Activated T-helper 17 cell treated with anti-CD3 and anti-CD28 coated beads, Interleukin-2, amount 50 U/mL, for 72 hours (primary cell): Measurements from ENCODE around the gene GRIK1. TPM values are rescaled to one million over a fixed set of nuclear protein-coding genes. Genes with fewer than 3 reads are reported as not detected.

ENCODE experiments used
- ATAC-seq: fragments of 150-1000 bp; cut with Tn5 transposase; replicated peaks from 2 replicates; pipeline ENCODE4 v1.10.0; 2021; ENCODE audit warnings: mild to moderate bottlenecking, moderate library complexity
- H3K27ac Mint-ChIP-seq: one replicate; pipeline ENCODE4 v1.8.0; 2022; ENCODE audit warnings: mixed read lengths
- H3K27me3 Mint-ChIP-seq: one replicate; pipeline ENCODE4 v1.8.0; 2022; ENCODE audit warnings: mixed read lengths
- H3K36me3 Mint-ChIP-seq: one replicate; pipeline ENCODE4 v1.8.0; 2022; ENCODE audit warnings: low read depth, mild to moderate bottlenecking, mixed read lengths
- H3K4me1 Mint-ChIP-seq: one replicate; pipeline ENCODE4 v1.8.0; 2022; ENCODE audit warnings: mixed read lengths
- H3K4me3 Mint-ChIP-seq: one replicate; pipeline ENCODE4 v1.8.0; 2022; ENCODE audit warnings: mild to moderate bottlenecking, mixed read lengths
- H3K9me3 Mint-ChIP-seq: one replicate; pipeline ENCODE4 v1.8.0; 2022; ENCODE audit warnings: mixed read lengths
- total RNA-seq, 2 donors: library from RNA; stranded (reverse); gene quantifications; one replicate each; pipeline ENCODE4 v1.2.3, GENCODE V29; 2022

The GRIK1 gene
- total RNA-seq, 2 donors from 2014 or later = not detected

DNA sequence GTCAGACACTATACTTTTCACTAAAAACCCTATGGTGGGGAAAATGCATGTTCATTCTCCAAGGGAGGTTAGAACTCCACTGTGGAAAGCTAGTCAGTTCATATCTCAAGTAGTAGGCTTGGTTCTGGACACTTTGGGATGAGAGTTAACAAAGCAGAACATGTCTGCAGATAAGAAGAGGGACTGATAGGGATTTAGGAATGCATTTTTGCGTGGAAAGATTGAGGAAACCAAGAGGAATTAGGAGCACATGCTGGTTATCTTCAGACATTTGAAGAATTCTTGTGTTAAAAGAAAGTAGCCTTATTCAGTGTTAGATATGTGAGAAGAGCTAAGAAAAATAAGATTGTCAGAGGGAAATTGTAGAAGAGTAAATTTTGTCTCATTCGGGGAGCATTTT lies 1.2 kb upstream of the GRIK1 start:
- Mint-ChIP-seq H3K27me3 (peaks cover 36% of the 10 kb centered on the region), H3K4me3 (no peak overlapping the region), H3K4me1 (peaks cover 4% of the 10 kb centered on the region), H3K9me3 (peaks cover 12% of the 10 kb centered on the region), H3K36me3 (no peaks in the 10 kb centered on the region), H3K27ac (no peak overlapping the region)
- ATAC-seq = no peak

DNA sequence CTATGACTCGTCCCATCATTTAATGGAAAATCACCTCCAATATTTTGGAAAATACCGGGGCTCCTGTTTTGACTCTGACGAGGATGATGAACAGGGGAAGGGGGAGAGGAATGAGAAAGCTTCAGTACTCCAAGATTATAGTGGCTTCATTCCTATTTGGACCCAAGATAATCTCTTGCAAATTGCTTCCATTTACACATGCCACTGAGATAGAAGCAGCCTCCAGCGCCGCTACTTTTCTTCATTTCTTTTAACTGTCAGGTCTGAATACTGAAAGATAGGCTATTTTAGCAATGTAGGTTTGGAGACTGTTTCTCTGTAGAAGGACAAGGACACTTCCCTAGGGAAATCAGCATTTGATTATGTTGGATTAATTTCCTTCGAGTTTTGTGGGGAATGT lies 565 bp upstream of the GRIK1 start:
- H3K4me1 Mint-ChIP-seq = peaks cover 4% of the 10 kb centered on the region
- no peaks in the 10 kb centered on the region for H3K36me3 Mint-ChIP-seq
- peaks cover 36% of the 10 kb centered on the region for H3K27me3 Mint-ChIP-seq
- H3K9me3 Mint-ChIP-seq = peaks cover 12% of the 10 kb centered on the region
- no peak for ATAC-seq
- peak overlapping the region; percentile 13 for H3K4me3 Mint-ChIP-seq
- no peak overlapping the region for H3K27ac Mint-ChIP-seq

DNA sequence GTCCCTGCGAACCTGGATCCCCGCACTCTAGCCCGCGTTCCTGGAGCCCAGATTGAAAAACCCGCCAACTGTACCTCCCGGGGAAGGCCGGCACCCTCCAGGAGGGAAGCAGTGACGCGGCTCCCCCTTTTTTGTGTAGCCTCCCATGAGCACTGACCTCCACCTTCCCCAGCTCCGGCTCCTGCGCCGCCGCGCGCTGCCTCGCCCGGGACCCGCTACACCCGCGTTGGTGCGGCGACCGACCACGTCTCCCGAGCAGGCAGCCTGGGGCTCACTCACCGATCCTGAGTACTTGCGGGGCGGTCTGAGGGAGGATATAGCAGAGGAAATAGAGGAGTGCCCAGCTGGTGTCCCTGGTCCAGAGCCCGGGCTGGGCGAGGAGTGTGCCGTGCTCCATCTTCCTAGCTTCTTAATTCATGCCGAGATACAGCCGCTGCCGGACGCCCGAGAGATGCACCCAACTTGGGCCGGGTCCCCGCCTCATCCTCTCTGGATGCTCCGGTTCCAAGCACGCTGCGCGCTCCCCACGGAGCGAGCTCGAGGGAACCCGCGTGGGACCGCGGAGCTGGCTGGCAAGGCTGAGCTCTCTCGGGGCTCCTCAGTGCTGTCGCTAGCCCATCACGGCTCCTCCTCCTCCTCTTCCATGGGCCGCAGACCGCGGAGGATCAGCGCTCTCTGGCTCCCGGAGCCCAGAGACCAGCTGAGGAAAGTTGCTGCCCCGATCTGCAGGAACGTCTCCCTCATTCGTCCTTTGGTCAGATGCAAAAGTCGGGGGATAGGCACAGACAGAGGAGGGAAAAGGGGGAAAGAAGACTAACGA lies 482 bp downstream of the GRIK1 start:
- no peak for ATAC-seq
- Mint-ChIP-seq H3K27ac (no peak overlapping the region), H3K9me3 (peaks cover 12% of the 10 kb centered on the region), H3K4me3 (peak overlapping the region; percentile 13), H3K27me3 (peaks cover 36% of the 10 kb centered on the region), H3K4me1 (peaks cover 4% of the 10 kb centered on the region), H3K36me3 (no peaks in the 10 kb centered on the region)

DNA sequence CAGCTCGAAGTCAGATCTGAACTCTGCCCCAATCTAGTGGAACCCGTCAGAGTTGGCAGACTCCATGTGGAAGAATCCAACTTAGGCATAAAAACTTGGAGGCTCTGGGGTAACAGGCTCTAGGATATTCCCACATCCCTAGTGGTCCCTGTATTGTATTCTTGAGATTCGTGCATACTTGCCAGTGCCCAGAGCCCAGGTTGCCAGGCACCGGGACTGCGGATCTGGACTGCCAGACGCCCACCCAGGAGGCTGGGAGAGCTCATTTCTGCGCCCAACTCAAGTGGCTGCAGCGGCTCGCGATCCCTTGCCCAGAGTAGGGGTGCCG lies 1.1 kb downstream of the GRIK1 start:
- H3K4me1 Mint-ChIP-seq = peaks cover 4% of the 10 kb centered on the region
- H3K27ac Mint-ChIP-seq = no peak overlapping the region
- H3K36me3 Mint-ChIP-seq = no peaks in the 10 kb centered on the region
- H3K4me3 Mint-ChIP-seq = no peak overlapping the region
- peaks cover 7% of the 10 kb centered on the region for H3K9me3 Mint-ChIP-seq
- H3K27me3 Mint-ChIP-seq = peaks cover 30% of the 10 kb centered on the region
- ATAC-seq = no peak

DNA sequence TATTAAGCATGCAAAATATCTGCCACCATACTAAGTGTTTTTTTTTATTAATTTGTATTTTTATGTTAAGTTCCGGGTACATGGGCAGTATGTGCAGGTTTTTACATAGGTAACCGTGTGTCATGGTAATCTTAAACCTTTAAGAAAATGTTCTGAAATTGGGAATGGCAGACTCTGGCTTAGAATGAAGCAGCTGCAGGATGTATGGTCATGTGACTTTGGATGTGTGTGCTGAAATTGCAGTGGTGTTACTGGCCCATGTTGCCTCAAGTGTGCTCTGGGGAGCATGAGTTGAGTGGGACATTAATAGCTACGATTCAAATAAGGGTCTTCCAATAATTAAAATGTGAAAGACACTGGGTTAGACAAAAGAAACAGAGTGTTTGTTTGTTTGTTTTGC lies 6.7 kb downstream of the GRIK1 start:
- peaks cover 3% of the 10 kb centered on the region for H3K27me3 Mint-ChIP-seq
- no peak overlapping the region for H3K4me3 Mint-ChIP-seq
- H3K4me1 Mint-ChIP-seq = no peaks in the 10 kb centered on the region
- ATAC-seq = no peak
- no peak overlapping the region for H3K27ac Mint-ChIP-seq
- H3K9me3 Mint-ChIP-seq = no peaks in the 10 kb centered on the region
- H3K36me3 Mint-ChIP-seq = no peaks in the 10 kb centered on the region

DNA sequence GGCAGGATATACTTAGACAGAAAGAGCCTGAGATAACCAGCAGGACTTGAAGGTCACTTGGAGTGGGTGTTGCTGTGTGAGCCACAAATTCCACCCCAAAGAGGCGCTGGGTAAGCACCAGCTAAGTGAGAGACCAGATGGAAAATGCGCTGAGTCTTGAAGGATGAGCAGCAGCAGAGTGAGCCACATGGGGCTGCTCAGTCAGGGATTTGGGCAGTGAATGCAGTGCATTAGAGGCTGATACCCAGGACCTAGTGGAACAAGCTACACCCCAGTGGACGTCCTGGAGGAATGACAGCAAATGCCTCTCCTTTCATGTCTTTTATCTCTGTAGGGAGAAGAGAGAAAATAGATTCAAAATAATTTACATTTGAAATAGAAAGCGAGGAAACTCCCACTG lies 11.3 kb downstream of the GRIK1 start:
- no peaks in the 10 kb centered on the region for H3K9me3 Mint-ChIP-seq
- H3K4me3 Mint-ChIP-seq = no peak overlapping the region
- ATAC-seq = no peak
- H3K27ac Mint-ChIP-seq = no peak overlapping the region
- no peaks in the 10 kb centered on the region for H3K36me3 Mint-ChIP-seq
- no peaks in the 10 kb centered on the region for H3K27me3 Mint-ChIP-seq
- no peaks in the 10 kb centered on the region for H3K4me1 Mint-ChIP-seq

DNA sequence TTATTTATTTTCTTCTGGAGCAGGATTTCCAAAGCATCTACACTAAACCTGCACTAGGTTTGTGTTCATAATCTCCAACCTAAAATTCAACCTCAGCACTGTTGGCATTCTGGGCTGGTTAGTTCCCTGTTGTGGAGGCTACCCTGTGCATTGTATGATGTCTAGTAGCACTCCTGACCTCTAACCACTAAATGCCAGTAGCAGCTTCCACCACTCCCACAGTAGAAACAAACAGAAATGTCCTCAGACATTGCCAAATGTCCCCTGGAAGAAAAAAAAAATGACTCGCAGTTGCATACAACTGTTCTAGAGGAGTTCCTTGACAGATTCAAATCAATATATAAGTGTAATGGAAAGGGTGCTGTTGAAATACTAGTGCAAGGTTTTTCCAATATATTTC lies 18.9 kb downstream of the GRIK1 start:
- no peaks in the 10 kb centered on the region for H3K27me3 Mint-ChIP-seq
- no peaks in the 10 kb centered on the region for H3K4me1 Mint-ChIP-seq
- no peak overlapping the region for H3K27ac Mint-ChIP-seq
- no peaks in the 10 kb centered on the region for H3K36me3 Mint-ChIP-seq
- ATAC-seq = no peak
- no peak overlapping the region for H3K4me3 Mint-ChIP-seq
- no peaks in the 10 kb centered on the region for H3K9me3 Mint-ChIP-seq

DNA sequence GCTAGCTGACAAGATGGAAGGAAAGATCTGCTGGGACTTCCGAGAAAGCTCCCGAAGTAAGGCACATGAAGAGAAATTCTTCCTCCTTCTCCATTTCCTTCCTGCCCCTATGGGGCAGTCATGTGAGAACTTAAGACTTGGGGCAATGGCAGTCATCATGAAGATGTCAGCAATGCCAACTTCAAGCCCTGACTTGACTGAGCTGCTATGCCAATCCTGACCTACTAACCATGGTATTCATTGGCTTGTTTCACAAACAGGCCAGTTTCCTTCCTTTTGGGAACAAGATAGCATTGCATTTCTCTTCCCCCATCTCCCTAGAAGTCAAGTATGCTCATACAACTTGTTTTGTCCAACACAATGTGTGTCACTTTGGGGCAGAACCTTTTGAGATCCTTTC lies 25.5 kb downstream of the GRIK1 start:
- H3K36me3 Mint-ChIP-seq = no peaks in the 10 kb centered on the region
- no peaks in the 10 kb centered on the region for H3K27me3 Mint-ChIP-seq
- H3K4me1 Mint-ChIP-seq = no peaks in the 10 kb centered on the region
- no peak overlapping the region for H3K27ac Mint-ChIP-seq
- H3K4me3 Mint-ChIP-seq = no peak overlapping the region
- no peaks in the 10 kb centered on the region for H3K9me3 Mint-ChIP-seq
- no peak for ATAC-seq

DNA sequence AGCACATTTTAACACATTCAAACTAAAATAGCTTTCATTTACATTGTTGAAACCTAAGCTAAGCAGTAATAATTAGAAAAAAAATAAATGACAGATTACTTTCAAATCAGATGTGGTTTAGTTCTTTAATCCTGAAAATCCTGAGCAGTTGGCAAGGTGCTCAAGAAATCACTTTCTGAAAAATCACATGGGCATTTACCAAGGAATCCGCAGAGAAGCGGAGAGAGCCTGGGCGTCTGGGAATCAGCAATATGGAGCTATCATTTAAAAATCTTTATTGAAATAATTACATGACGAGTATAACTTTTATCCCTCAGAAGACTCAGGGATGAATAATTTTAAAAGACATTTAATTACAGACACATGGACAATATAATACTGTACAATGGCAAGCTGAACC lies 30.2 kb downstream of the GRIK1 start:
- H3K27me3 Mint-ChIP-seq = peaks cover 4% of the 10 kb centered on the region
- no peak overlapping the region for H3K27ac Mint-ChIP-seq
- no peak for ATAC-seq
- no peak overlapping the region for H3K4me3 Mint-ChIP-seq
- H3K36me3 Mint-ChIP-seq = no peaks in the 10 kb centered on the region
- H3K4me1 Mint-ChIP-seq = no peaks in the 10 kb centered on the region
- no peaks in the 10 kb centered on the region for H3K9me3 Mint-ChIP-seq

DNA sequence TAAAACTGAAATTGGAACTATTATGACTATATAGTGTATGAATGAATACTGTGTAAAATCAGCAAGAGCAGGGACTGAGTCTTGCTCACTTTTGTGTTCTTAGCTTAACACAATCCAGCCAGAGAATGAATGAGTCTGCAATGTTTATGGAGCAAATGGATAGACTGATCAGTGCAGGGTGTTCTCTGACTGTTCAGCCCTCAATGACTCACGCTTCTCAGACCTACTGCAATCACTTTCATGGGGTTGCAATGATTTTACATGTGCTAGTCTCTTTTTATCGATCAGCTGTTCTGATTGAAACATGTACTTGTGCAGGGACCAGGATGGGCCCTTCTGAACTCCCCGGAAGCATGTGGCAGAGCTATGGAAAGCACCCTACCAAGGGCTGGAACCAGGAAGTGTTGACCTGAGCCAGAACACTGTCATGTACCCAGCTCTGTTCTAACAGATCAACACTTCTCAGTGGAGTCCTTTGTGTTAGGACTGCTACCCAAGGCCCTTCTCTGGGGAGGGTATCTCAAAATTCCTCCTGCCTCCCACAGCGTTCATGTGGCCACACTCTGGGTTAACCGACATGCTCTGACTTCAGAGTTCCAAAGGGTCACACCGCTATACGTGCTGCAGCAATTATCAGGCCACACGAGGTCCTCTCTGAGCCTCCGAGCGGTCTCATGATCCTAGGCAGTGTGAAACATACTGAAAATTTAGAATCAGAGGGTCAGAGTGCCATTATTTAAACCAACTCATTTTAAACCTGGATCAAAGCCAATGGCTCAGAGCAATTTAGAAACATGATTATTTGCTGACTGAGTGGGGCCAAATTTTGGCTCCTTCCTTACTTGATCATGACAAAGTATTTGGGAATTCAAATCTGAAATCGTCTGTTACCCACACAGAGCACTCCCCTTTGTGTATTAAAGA lies 35.2 kb downstream of the GRIK1 start:
- H3K27ac Mint-ChIP-seq = no peak overlapping the region

DNA sequence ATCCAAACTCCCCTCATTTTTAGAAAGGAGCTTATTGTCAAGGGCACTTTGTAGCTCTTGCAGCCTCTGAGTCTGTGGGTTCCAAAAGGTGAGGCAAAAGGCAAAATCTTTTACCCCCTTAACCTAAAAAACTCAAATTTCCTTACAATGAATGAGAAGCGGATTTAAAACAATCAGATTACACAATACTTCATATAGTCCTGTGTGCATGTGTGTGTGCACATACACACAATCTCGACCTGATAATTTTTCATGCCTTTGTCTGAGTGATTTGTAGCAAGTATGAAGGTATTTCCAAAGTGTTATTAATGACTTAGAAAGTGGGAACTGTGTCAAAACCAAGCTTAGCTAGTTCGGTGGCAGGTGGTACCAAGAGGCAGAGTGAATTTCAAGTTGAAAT lies 42.9 kb downstream of the GRIK1 start:
- no peaks in the 10 kb centered on the region for H3K27me3 Mint-ChIP-seq
- H3K9me3 Mint-ChIP-seq = no peaks in the 10 kb centered on the region
- no peak for ATAC-seq
- no peaks in the 10 kb centered on the region for H3K4me1 Mint-ChIP-seq
- H3K4me3 Mint-ChIP-seq = no peak overlapping the region
- no peak overlapping the region for H3K27ac Mint-ChIP-seq
- H3K36me3 Mint-ChIP-seq = no peaks in the 10 kb centered on the region

More for the DNA sequence above, 35.2 kb downstream of the GRIK1 start:
- peaks cover 4% of the 10 kb centered on the region for H3K9me3 Mint-ChIP-seq
- no peak overlapping the region for H3K4me3 Mint-ChIP-seq
- peaks cover 4% of the 10 kb centered on the region for H3K27me3 Mint-ChIP-seq
- H3K36me3 Mint-ChIP-seq = no peaks in the 10 kb centered on the region
- no peaks in the 10 kb centered on the region for H3K4me1 Mint-ChIP-seq
- ATAC-seq = no peak

DNA sequence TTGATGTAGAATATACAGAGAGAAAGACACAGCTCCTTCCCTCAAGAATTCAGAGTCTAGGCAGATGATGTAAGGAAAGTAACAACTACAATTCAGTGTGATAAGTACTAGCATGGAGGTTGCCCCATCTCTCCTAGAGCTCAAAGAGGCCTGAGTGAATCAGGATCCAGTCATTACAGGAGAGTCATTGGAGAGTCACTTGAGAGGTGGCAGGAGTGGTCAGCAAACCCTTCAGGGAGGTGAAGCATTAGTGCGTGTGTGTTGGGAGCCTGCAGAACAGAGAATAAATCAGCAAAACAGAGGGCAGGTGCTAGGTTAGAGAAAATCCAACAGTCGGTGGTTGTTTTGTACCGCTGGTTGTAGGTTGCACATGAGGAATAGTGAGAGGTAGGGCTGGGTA lies 46.1 kb downstream of the GRIK1 start:
- H3K9me3 Mint-ChIP-seq = no peaks in the 10 kb centered on the region

DNA sequence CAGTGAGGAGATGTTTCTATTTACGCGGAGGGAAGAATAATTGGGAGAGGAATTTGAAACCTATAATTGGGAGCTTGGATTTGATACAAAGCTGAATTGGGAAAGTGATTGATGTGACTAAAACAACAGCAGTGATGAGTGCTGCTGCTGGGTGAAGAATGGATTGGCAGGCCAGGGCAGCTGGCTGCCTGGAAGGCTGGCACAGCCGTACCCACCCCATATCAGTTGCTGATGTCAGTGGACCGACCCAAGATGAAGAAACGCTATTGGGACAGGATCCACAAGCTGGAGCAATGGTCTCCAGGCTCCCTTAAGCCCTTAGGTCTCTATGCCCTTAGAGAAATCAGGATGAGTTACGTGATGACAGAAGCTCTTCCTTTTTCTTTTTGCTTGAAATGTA lies 47.4 kb downstream of the GRIK1 start:
- no peaks in the 10 kb centered on the region for H3K36me3 Mint-ChIP-seq
- no peak overlapping the region for H3K4me3 Mint-ChIP-seq
- H3K4me1 Mint-ChIP-seq = no peaks in the 10 kb centered on the region
- H3K27me3 Mint-ChIP-seq = no peaks in the 10 kb centered on the region
- no peaks in the 10 kb centered on the region for H3K9me3 Mint-ChIP-seq
- H3K27ac Mint-ChIP-seq = no peak overlapping the region
- no peak for ATAC-seq

More for the DNA sequence above, 46.1 kb downstream of the GRIK1 start:
- Mint-ChIP-seq H3K36me3 (no peaks in the 10 kb centered on the region), H3K27ac (no peak overlapping the region), H3K27me3 (no peaks in the 10 kb centered on the region), H3K4me3 (no peak overlapping the region), H3K4me1 (no peaks in the 10 kb centered on the region)
- no peak for ATAC-seq

DNA sequence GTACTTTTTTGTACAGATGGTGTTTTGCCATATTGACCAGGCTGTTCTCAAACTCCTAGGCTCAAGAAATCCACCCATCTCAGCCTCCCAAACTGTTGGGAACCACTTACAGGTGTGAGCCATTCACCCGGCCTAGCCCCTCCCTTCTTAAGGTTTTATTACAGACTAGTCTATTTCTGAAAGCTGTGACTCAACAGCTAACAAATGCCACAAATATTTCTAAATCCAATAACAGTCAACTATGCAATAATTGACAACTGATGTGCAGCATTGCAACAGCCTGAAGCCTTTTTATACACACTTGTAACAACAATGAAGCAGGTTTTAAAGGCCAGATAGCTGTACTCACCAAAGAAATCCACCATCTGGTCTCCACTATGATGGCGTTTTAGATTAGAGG lies 51.4 kb downstream of the GRIK1 start:
- H3K4me3 Mint-ChIP-seq = no peak overlapping the region

More for the DNA sequence above, 51.4 kb downstream of the GRIK1 start:
- Mint-ChIP-seq H3K36me3 (no peaks in the 10 kb centered on the region), H3K27me3 (no peaks in the 10 kb centered on the region), H3K4me1 (no peaks in the 10 kb centered on the region), H3K9me3 (no peaks in the 10 kb centered on the region), H3K27ac (no peak overlapping the region)
- no peak for ATAC-seq
